Natural killer cell (primary cell): ENCODE measurements around the gene UBE2R2. TPM values are rescaled to one million over a fixed set of nuclear protein-coding genes. Genes with fewer than 3 reads are reported as not detected.

Source experiments
- ATAC-seq, 3 donors: fragments of 150-1000 bp in 2 of 3; fragments of 200-7000 bp in 1 of 3; cut with Tn5 transposase; 1 replicate in 1 of 3; 2 replicates in 2 of 3; pipeline ENCODE4 v1.10.0; 2021; ENCODE audit warnings: mild to moderate bottlenecking in 2 of 3, moderate library complexity in 2 of 3
- DNase-seq, 2 donors: peaks; one replicate each; pipeline versions ENCODE4 v3.0.0 to v3.0.0-alpha.2; 2013 to 2021; ENCODE audit warnings: mixed read lengths in 1 of 2
- H3K27ac ChIP-seq: one replicate; pipeline ENCODE4 v1.5.1; 2013; ENCODE audit warnings: mild to moderate bottlenecking, low read length
- H3K27me3 ChIP-seq: one replicate; pipeline ENCODE4 v1.6.1; 2013; ENCODE audit warnings: low read length; ENCODE audit not compliant: control insufficient read depth, insufficient read depth
- H3K36me3 ChIP-seq: one replicate; pipeline ENCODE4 v1.6.1; 2013; ENCODE audit warnings: low read length; ENCODE audit not compliant: control insufficient read depth, insufficient read depth
- H3K4me1 ChIP-seq: one replicate; pipeline ENCODE4 v1.6.1; 2013; ENCODE audit warnings: low read length; ENCODE audit not compliant: control insufficient read depth, insufficient read depth
- H3K4me3 ChIP-seq: one replicate; pipeline ENCODE4 v1.5.1; 2013; ENCODE audit warnings: low read length
- H3K9me3 ChIP-seq: one replicate; pipeline ENCODE4 v1.6.1; 2013; ENCODE audit warnings: low read length; ENCODE audit not compliant: control insufficient read depth, insufficient read depth
- H3K27ac Mint-ChIP-seq, 2 donors: one replicate each; pipeline ENCODE4 v1.8.0; 2022; ENCODE audit warnings: mild to moderate bottlenecking in 2 of 2, mixed read lengths in 2 of 2, moderate library complexity in 1 of 2
- H3K27me3 Mint-ChIP-seq, 2 donors: one replicate each; pipeline ENCODE4 v1.8.0; 2022; ENCODE audit warnings: low read depth in 2 of 2, mixed read lengths in 2 of 2
- H3K36me3 Mint-ChIP-seq: one replicate; pipeline ENCODE4 v1.8.0; 2022; ENCODE audit warnings: mixed read lengths
- H3K4me1 Mint-ChIP-seq, 2 donors: one replicate each; pipeline ENCODE4 v1.8.0; 2022; ENCODE audit warnings: mixed read lengths in 2 of 2
- H3K4me3 Mint-ChIP-seq: one replicate; pipeline ENCODE4 v1.8.0; 2022; ENCODE audit warnings: mild to moderate bottlenecking, moderate library complexity, mixed read lengths
- H3K9me3 Mint-ChIP-seq, 2 donors: one replicate each; pipeline ENCODE4 v1.8.0; 2022; ENCODE audit warnings: mixed read lengths in 2 of 2
- CTCF ChIP-seq: fragments of 200-600 bp; IDR thresholded peaks from one replicate; pipeline ENCODE4 v1.8.0; 2022; ENCODE audit warnings: antibody characterized with exemption
- whole genome bisulfite sequencing: methylation state at CpG from one replicate; pipeline ENCODE4 v1.1.7; 2013; ENCODE audit warnings: missing lambda C conversion rate; ENCODE audit not compliant: insufficient coverage; 5-methylcytosine and 5-hydroxymethylcytosine counted together
- intact Hi-C: fragments of 100-400 bp; cut with micrococcal nuclease; formaldehyde crosslinking; loops from one replicate; pipeline ENCODE4 v1.14.2; 2022
- total RNA-seq, 4 donors: library from RNA; stranded (reverse); fragments of 120-200 nt in 1 of 4; gene quantifications; one replicate each; pipeline versions ENCODE4 v1.2.3 to v1.2.4, GENCODE V29; 2013 to 2022

The UBE2R2 gene
- total RNA-seq, 3 donors from 2014 or later (not counting 1 experiment from before 2014, with no cell fraction given), result 31.2 to 36.0 (median 31.9) TPM

- Mint-ChIP-seq H3K27ac (peak overlapping the region; percentile 62 to 78), H3K27me3 (no peaks in the 10 kb centered on the region), H3K4me1 (peaks cover 35 to 39% of the 10 kb centered on the region in 2 donors), H3K9me3 (no peaks in the 10 kb centered on the region), H3K4me3 (no peak overlapping the region), H3K36me3 (no peaks in the 10 kb centered on the region)
- Histone ChIP-seq H3K36me3 (no peaks in the 10 kb centered on the region), H3K4me3 (no peak overlapping the region), H3K27me3 (no peaks in the 10 kb centered on the region), H3K4me1 (peaks cover 5% of the 10 kb centered on the region), H3K27ac (no peak overlapping the region), H3K9me3 (no peaks in the 10 kb centered on the region)
- intact Hi-C loops, result no loop called here
- DNase-seq (no peak), ATAC-seq (no peak)
- no peak for TF ChIP-seq CTCF
Observed at GRCh38 chr9:33850677-33851076, 33.7 kb downstream of the UBE2R2 start.

- intact Hi-C loops, result no loop called here
- TF ChIP-seq CTCF, result no peak
- Mint-ChIP-seq H3K9me3 (no peaks in the 10 kb centered on the region), H3K4me3 (no peak overlapping the region), H3K36me3 (no peaks in the 10 kb centered on the region), H3K27ac (peak overlapping the region; percentile 62 to 78), H3K4me1 (peaks cover 34 to 40% of the 10 kb centered on the region in 2 donors), H3K27me3 (no peaks in the 10 kb centered on the region)
- 100% methylated on average over 1 of the region's 1 CpG for WGBS
- Histone ChIP-seq H3K36me3 (no peaks in the 10 kb centered on the region), H3K27me3 (no peaks in the 10 kb centered on the region), H3K4me1 (peaks cover 5% of the 10 kb centered on the region), H3K9me3 (no peaks in the 10 kb centered on the region), H3K27ac (no peak overlapping the region), H3K4me3 (no peak overlapping the region)
- no peak for ATAC-seq
- no peak for DNase-seq
Observed at GRCh38 chr9:33851301-33851700, 34.3 kb downstream of the UBE2R2 start.

GRCh38 chr9:33852216-33852826 is 35.4 kb downstream of the UBE2R2 start:
- 83% methylated on average over 7 of the region's 8 CpGs for WGBS
- Histone ChIP-seq H3K4me3 (no peak overlapping the region), H3K36me3 (no peaks in the 10 kb centered on the region), H3K27me3 (no peaks in the 10 kb centered on the region), H3K9me3 (no peaks in the 10 kb centered on the region), H3K27ac (no peak overlapping the region), H3K4me1 (peaks cover 5% of the 10 kb centered on the region)
- H3K36me3 Mint-ChIP-seq, result no peaks in the 10 kb centered on the region
- DNase-seq, result peak; percentile 44 to 80
- peak; percentile 69 to 85 (median 72) for ATAC-seq
- H3K27ac Mint-ChIP-seq, result no peak overlapping the region
- intact Hi-C loops, result loop anchor here (1.0 kb wide), 1 partner anchor 39 kb away; no protein-coding TSS in a partner anchor
- TF ChIP-seq CTCF, result peak; percentile 52
- H3K4me3 Mint-ChIP-seq, result no peak overlapping the region
- no peaks in the 10 kb centered on the region for H3K9me3 Mint-ChIP-seq
- peaks cover 35 to 42% of the 10 kb centered on the region in 2 donors for H3K4me1 Mint-ChIP-seq
- no peaks in the 10 kb centered on the region for H3K27me3 Mint-ChIP-seq

- Mint-ChIP-seq H3K4me1 (peaks cover 34 to 35% of the 10 kb centered on the region in 2 donors), H3K4me3 (no peak overlapping the region), H3K27ac (peak overlapping the region in 1 of 2 donors; percentile 36)
Observed at GRCh38 chr9:33856247-33856646, 39.3 kb downstream of the UBE2R2 start.

More at GRCh38 chr9:33856247-33856646, 39.3 kb downstream of the UBE2R2 start:
- no peaks in the 10 kb centered on the region for H3K27me3 Mint-ChIP-seq
- no peaks in the 10 kb centered on the region for H3K36me3 Mint-ChIP-seq
- no peaks in the 10 kb centered on the region for H3K9me3 Mint-ChIP-seq
- no peak for TF ChIP-seq CTCF
- Histone ChIP-seq H3K4me1 (peaks cover 2% of the 10 kb centered on the region), H3K9me3 (no peaks in the 10 kb centered on the region), H3K27me3 (no peaks in the 10 kb centered on the region), H3K4me3 (no peak overlapping the region), H3K27ac (no peak overlapping the region), H3K36me3 (no peaks in the 10 kb centered on the region)
- ATAC-seq, result no peak
- DNase-seq, result no peak
- intact Hi-C loops, result no loop called here
